Fibroblast of skin of left biceps (primary cell): ENCODE data around the gene HNRNPR.

Source experiments
- DNase-seq, 2 experiments: peaks; one replicate each; pipeline ENCODE4 v3.0.0-alpha.2; 2013; ENCODE audit warnings: low read depth in 2 of 2

HNRNPR gene

DNA sequence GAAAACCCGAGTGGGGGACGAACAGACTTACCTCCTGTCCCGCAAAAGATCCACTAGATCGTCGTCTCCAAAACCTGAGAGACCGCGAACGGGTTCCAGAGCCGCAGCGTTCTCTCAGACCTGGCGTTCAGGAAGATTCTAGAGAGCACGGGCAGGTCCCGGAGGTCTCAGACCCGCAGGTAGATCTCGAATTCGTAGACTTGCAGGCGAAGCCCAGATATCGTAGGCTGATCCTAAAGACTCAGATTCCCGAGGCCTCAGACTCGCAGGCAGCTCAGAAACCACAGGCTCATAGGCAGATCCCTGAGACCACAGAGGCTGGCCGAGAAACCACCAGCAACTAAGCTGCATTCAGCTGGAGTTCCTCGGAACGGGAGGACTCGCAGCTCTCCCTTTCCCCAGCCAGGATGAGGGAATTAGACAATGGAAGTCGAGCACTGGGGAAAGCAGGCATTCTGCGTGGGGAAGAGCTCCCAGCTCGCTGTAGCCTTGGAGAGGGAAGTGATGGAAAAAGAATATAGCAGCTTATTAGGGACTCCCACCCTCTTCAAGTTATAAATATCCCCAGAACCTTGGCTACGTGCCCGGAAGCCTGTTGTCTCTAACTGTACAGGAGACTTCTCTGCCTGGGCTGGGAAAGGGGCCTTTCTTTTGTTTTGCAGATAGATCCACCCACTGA lies 25.4 kb upstream of the HNRNPR start, which contains the start of gene ZNF436:
TSS of gene ZNF436 (minus strand) at position 502 of the 679 bp plus-strand sequence. CDS start 1,831 bp downstream, outside the sequence.
- DNase-seq, result peak; percentile 81 to 84

DNA sequence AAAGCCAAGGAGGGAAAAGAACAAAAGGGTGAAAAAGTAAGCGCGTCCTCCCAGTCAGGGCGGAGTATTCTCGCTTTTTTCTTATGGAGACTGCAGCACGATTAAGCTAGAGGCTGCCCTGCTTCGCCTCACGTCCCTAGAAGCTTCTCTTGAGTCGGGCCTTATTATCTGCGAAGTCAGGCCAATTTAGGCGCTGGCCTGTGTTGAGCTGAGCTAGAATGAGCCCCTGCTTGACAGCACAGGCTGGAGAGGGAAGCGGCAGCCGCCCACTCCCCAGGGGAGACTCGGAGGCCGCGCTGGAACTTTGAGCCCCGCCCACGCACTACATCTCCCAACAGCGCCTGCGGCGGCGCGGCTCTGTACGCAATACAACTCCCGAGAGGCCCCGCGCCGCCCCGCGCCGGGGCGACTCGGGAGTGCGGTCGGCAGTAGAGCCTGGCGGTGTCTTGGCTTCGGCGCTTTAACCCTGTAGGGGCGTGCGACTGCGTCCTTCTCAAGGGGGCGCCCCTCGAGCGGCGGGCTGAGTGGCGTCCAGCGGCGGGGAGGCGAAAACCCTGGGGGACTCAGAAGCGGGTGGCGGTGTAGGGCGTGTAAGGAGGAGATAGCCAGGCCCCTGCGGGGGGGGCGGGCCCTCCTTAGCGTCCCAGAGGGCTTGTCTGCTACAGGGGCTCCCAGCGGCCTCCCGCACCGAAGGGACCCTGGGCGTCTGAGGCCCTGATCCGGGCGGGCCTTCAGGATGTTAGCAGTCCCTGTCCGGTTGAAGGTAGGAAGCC lies 24.7 kb upstream of the HNRNPR start:
- DNase-seq, result peak; percentile 73 to 80

DNA sequence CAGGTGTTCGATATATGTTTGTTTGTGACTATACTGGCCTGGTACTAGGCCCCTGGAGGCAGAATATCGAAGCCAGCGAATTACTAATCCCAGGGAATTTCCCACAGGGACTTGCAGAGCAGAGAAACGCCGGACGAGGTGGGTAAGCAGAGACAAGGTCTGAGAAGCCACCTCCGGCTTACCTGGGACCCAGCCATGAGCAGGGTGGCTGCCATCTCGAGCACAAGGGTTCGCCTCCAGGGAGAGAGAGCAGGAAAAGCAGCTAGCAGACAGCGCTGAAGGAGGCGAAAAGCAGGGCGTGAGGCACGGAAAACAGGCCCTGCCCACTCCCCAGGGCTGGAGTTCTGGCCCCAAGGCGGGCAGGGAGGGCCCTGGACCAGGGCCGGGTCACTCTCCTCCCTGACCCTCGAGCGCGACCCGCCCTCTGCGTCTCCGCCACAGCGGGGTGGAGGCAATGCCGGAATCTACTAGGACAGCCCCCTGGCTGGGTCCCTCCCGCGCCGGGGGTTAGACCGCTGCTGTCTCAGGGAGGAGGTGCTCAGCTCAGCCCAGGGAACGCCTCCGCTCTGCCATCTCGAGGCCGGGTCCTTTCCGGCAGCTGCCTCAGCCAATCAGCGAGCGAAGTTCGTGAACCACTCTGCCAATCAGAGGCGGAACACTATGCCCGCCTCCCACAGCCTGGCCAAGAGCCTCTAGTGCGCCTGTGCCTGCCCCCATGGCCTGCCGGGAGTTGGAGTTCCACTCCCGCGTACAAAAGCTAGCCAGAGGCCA lies 23.9 kb upstream of the HNRNPR start:
- DNase-seq, result peak; percentile 96

DNA sequence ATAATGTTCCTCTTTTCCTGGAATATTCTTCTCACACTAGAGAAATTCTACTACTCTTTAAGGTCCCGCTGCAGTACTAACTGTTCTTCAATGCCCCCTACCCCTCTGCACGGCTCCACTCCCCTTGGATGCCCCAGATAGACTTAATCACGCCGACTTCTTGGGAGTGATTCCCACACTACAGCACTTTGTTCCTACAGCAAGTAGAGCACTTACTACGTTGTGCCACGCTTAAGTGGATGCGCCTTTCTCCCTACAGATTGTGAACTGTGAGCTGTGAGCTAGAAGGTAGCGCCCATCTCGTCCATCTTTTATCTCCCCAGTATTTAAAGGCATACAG lies 23.3 kb upstream of the HNRNPR start:
- DNase-seq, result no peak

DNA sequence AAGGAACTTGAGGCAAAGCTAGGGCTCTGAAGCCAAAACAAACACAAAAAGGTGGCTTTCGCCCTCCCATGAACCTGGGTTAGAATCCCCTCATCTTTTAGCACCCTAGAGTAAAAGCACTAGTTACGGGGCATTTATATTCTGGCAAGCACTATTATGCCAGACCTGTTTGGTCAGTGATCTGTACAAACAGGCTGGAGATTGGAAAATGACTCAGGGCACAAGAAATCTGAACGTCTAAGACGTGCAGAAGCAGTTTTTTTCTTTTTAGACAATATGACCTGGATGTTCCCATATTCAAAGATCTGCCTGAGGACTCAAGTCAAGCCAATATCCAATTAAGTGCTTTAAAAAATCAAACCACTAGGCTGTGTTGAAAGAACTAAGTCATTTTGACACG lies 22.5 kb upstream of the HNRNPR start:
- DNase-seq, result no peak

DNA sequence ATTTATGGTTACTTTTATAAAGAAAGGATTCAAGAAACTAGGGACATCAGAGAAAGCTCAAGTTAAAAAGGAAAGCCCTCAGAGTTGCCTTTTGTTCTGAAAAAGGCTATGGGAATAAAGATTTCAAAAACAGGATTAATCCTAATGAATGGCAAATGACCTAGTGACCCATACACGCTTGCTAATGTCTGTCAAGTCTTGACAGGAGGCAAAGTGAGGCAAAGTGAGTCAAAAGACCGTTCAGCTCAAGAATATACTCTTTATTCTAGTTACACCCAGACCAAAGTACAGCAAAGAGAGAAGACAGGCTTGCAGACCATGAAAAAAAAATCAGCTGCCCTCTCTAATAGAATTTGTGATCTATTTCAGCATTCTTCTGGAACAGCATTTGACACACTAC lies 22.1 kb upstream of the HNRNPR start:
- DNase-seq, result no peak

DNA sequence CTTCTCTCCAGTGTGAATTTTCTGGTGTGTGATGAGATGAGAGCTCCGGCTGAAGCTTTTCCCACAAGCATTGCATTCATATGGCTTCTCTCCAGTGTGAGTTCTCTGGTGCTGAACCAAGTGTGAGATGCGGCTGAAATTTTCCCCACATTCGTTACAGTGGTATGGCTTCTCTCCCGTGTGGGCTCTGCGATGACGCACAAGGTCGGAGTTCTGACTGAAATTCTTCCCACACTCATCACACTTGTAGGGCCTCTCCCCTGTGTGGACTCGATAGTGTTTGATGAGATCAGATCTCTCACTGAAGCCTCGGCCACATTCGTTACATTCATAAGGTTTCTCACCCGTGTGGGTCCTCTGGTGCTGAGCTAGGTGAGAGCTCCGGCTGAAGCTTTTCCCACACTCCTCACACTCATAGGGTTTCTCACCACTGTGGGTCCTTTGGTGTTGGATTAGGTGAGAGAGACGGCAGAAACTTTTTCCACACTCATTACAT lies 18.2 kb upstream of the HNRNPR start:
- DNase-seq, result no peak

DNA sequence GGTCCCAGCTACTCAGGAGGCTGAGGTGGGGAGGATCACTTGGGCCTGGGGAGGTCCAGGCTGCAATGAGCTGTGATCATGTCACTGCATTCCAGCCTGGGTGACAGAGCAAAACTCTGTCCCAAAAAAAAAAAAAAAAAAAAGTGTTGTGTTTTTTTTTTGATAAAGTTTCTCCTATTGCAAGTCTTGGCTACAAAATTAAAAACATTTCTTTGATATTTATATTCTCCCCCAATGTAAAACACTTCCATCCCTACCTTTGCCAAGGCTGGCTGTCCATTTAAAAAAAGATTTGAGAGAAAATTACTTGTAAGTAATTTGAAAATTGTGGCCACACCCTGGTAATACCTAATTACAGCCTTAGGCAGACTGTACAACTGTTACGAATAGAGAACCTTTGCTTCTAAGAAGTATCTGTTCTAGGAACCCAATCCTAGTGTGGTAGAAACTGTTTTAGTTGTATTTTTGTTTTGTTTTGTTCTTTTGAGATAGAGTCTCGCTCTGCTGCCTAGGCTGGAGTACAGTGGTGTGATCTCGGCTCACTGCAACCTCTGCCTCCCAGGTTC lies 14.3 kb upstream of the HNRNPR start:
- DNase-seq, result no peak

DNA sequence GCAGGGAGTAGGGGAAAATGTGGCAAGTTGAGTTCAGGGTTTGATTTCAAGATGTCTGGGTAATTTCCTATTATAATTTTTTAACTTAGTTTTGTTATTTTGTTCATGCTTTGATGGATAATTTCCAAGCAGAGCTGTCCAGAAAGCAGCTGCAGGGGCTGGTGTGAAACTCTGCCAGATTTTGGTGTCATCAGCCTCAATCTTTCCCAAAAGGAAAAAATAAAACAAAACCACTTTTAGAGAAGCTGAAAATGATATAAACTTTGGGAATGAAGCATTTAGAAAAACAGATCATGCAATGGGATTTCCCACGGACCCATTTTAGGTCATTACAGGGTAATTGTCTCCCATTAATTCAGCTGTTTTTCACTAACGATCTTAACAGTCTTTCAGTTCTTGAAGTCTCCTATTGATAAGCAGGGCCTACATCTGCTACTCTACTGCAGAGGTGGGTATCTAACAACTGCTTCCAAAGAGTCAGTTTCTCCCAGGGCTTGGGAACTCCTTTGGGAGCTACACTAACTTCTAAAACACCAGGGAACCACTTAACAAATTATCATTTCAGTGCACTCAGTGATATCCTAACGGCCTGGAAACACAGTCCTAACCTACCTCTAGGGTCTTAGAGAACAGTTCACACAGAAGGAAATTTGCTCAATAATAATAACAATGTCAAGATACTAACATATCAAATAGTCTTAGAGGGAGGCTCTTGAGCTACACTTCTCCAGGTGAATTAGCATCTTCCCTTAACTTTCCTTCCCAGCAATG lies 13.2 kb upstream of the HNRNPR start:
- DNase-seq, result no peak

DNA sequence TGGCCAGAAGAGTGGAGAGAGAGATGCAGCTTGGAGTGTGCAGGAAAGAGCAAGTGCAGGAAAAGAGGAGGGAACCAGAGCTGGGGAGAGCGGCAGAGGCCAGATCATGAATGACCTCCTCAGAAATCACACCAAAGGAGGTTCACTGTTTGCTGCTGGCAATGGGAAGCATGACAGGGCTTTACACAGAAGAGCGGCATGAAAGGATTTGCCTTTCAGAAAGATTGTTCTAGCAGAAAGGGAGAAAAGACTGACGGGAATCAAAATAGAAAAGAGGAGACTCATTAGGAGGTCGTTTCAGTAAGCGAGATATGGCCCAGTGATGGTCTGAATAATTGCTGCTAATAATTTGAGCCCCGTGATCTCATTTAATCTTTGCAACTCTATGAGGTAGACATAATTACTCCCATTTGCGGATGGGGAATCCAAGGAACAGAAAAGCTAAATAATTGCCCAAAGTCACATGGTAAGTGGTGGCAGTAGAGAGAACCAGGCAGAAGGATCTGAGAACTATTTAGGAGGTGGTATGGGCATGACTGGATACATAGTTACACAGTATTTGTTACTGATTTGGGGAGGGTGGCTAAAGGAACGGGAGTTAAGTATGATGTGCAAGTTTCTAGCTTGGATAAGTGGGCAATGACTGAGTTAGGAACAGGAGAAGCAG lies 12.5 kb upstream of the HNRNPR start:
- no peak for DNase-seq

DNA sequence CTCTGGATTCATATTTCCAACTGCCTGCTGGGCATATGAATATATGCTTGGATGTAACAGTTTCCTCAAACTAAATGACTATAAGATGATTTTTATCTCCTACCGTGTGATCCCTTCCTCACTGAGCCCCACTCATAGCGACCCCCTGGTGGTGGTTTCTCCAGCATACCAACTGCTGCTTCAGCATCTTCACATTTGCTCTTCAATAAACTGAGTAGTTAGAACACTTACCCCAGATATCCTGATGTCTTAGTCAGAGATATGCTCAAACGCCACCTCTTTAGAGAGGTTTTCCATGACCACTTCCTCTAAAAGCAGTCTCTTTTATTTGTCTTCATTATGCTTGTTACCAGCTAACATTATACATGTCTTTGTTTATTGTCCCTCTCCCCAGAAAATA lies 10.2 kb upstream of the HNRNPR start:
- no peak for DNase-seq

DNA sequence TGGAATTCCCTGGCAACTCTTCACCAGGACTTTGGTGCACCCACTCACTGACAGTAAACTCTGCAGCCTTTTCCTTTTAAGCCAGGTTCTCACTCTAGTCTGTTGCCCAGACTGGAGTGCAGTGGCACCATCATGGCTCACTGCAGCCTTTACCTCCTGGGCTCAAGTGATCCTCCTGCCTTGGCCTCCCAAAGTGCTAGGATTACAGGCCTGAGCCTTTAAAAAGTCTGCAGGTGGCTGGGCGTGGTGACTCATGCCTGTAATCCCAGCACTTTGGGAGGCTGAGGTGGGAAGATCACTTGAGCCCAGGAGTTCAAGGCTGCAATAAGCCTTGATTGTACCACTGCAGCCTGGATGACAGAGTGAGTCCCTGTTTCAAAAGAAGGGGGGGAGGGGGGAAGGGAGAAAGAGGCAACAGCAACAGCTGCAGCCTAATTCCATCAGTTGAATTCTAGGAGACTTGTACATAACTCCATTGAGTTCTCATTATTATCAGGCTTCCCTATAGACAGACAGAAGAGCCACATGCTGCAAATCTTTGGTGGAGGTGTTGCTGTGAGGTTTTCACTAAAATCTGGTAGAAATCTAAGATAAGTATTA lies 8.1 kb upstream of the HNRNPR start:
- DNase-seq, result no peak

DNA sequence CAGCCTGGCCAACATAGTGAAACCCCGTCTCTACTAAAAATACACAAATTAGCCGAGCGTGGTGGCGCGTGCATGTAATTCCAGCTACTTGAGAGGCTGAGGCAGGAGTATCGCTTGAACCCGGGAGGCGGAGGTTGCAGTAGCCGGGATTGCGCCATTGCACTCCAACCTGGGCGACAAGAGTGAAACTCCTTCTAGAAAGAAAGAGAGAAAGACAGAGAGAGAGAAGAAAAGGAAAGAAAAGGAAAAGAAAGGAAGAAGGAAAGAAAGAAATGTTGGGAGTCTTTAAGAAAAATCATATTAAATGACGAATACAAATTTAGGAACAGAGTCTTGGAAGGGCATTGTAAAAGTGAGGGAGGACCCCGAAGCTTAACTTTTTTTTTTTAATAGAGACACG lies 1.8 kb upstream of the HNRNPR start:
- DNase-seq, result no peak

DNA sequence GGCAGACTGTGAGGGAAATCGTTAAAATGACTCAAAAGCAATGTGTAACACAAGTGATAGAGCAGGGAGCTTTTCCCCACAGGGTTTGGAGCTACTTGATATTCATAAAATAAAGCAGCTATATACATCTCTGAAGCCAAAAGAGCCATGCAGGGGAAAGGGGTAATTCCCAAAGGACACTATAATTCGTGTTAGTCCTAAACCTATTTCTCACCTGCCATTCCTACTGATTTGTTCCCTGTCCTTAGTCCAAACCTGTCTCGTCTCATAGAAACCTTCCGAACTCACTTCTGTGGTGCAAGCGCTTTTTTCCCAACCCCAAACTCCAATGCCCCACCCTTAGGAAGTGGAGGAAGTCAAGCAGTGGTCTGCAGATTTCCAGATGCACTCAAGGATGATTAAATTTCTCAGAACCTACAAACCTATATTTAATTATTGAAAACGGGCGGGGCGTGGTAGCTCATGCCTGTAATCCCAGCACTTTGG lies 946 bp upstream of the HNRNPR start:
- DNase-seq, result no peak

DNA sequence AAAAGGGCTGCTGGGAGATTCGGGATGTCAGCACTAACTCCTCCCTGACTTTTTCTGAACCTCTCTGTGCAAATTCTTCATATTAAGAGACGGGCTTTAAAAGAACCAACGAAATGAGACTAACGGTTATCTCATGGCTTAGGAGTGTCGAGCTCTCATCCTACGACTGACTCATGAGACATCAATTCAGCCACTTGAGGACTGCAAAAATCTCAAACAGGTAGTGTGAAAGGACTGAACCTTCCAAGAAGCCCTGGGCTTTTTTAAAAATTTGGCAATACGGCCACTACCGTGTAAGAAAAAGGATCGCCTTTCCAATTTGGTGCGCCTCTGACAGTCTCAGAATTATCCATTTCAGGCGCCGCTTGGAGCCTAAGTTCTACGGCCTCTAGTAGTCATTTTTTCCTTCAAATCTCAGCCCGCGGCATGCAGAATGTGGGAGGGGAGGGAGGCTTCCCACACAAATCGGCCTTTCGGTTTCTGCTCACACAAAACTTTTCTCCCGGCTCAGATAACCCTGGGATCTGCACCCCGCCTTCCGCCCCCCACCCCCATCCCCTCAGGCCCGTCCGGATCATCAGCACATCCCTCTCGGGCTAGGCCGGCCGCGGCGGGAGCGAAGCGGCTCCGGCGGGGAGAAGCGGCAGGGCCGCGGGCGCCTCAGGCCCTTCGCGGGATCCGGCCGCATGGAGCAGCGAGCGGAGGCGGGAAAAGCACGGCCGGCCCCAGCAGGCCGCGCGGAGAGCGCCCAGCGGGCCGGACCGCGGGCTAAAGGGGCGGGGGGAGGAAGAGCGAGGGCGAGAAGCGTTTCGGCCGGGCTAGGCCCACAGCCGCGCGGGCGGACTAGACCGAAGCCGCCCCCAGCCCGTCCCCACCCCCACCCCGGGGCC lies 618 bp downstream of the HNRNPR start:
- peak in 1 of 2 experiments; percentile 44 for DNase-seq

DNA sequence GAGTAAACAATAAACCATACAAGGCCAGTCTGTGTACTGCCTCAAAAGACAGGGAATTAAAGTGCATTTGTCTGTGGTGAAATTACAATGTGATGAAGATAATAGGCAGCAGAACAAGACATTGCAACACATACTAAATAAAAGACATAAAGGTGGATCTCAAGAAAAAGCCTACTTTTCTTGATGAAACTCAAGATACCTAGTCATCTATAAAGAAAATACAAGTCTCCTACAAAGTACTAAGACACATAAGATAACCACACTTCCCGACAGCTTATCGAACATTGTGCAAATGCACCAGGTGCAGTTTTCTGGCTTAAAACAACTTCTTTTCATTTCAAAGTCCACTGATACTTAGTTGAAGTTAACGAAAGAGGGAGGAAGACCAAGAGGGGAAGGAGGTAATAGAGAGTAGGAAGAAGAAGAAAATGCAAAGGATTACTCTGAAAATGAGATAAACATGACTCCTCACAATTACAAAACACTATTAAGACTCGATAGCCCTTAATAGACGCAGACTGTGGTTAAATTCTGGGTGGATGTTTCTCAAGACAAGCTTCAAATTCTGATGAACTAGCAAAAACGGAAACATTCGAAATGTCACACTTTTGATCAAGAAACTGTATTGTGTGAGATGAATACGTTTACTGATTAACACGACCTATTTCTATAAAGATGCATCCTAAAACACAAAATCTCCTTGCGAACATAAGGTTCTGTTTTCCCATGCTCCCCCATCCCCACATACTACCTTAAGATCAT lies 2.0 kb downstream of the HNRNPR start:
- DNase-seq, result no peak

DNA sequence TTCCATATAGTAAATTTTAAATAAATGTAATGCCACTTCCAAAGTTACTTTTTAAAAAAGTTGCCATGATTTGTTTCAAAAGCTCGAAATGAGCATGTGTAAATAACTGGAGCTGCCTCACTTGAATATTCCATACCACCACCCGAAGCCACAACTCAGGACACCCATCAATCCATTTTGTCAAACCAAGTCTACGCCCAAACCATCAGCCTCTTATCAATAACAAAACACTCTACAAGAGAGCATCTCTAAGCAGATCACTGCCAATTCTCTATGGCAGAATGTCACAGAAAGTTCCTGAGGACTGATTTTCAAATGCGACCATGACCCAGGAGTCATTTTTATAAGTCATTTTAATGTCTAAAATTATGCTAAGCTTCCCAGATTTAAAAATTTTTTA lies 4.5 kb downstream of the HNRNPR start:
- no peak for DNase-seq

DNA sequence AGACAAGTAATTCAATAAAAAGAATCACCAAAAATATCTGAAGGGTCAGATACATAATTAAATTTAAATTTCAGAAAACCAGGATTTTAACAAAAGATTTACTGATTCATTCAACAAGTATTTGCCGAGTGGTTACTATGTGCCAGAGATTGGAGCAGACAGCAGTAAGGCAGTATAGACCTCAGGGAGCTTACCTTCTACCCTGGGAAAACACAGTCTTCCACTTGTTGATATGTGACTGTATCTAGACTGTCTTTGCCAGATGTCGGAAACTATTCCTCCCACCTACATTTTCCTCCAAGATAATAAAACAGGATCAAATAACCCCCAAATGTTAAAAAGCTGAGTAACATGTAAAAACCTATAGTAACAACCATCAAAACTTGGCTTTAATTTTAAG lies 6.2 kb downstream of the HNRNPR start:
- DNase-seq, result no peak

DNA sequence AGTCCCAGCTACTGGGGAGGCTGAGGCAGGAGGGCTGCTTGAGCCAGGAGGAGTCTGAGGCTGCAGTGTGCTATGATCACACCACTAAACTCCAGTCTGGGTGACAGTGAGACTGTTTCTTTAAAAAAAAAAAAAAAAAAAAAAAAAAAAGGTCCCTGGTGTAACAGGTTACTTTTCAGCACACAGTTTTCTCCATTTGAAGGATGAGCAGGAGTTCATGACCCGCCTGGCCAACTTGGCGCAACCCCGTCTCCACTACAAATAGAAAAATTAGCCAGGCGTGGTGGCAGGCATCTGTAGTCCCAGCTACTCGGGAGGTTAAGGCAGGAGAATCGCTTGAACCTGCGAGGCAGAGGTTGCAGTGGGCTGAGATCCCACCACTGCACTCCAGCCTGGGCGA lies 12.4 kb downstream of the HNRNPR start:
- no peak for DNase-seq
